ENCODE measurements around the gene CNOT8.

DNA sequence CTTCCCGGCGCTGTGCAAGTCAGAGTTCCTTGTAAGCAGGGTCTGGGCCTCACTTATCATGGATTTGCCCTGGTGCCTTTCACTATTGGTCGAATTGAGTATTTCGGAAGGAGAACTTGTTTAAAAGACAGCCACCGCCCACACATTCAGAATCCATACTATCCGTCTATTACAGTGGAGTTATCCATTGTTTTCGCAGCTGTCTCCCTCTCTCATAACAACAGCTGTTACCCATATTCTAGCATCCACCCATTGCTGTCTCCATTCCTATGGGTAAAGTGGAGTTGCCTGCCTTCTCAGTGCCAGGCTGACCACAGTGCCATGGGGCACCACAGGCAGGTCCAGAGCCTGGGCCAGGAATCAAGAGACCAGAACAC, 28.2 kb upstream of the CNOT8 start:
- TF ChIP-seq FOXM1 (IDR thresholded peaks at IDR 0.05; ENCODE audit: borderline replicate concordance) (no peak), NFRKB (IDR thresholded peaks at IDR 0.05) (no peak), ARNT (IDR thresholded peaks at IDR 0.05) (no peak), TARDBP (IDR thresholded peaks at IDR 0.05) (no peak), SP1 (IDR thresholded peaks at IDR 0.05) (no peak), SUZ12 (IDR thresholded peaks at IDR 0.05) (no peak)
- TF ChIP-seq, protein P1, sequence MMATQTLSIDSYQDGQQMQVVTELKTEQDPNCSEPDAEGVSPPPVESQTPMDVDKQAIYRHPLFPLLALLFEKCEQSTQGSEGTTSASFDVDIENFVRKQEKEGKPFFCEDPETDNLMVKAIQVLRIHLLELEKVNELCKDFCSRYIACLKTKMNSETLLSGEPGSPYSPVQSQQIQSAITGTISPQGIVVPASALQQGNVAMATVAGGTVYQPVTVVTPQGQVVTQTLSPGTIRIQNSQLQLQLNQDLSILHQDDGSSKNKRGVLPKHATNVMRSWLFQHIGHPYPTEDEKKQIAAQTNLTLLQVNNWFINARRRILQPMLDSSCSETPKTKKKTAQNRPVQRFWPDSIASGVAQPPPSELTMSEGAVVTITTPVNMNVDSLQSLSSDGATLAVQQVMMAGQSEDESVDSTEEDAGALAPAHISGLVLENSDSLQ (IDR thresholded peaks at IDR 0.05), result no peak

Measured in HEK293T (cell line).